22Rv1 (cell line): ENCODE measurements around the gene COX11.

ENCODE experiments used
- CTCF ChIP-seq: fragments of 450-650 bp; IDR thresholded peaks from 2 replicates; pipeline ENCODE4 v1.5.1; 2017; ENCODE audit warnings: mild to moderate bottlenecking
- ZFX ChIP-seq: fragments of 450-650 bp; IDR thresholded peaks from 2 replicates; pipeline ENCODE4 v1.6.1; 2017; ENCODE audit warnings: antibody characterized with exemption, borderline replicate concordance

- TF ChIP-seq CTCF (no peak), ZFX (no peak)
Observed at GRCh38 chr17:54933921-54934320, 34.5 kb downstream of the COX11 start.
